ENCODE data around the gene BTBD17.
"Not testable (repeated sequence)": the region's sequence is repeated elsewhere in the genome, so short reads cannot be mapped to it uniquely, and the experiment has no call there.

The BTBD17 gene

GRCh38 chr17:74361230-74362068, at the start of gene BTBD17:
Gene BTBD17 (minus strand): TSS chr17:74361868. CDS start chr17:74361819, 49 bp downstream.
- no peak for DNase-seq (ENCODE audit: low read depth in 2 of 2, low spot score in 1 of 2)

DNA sequence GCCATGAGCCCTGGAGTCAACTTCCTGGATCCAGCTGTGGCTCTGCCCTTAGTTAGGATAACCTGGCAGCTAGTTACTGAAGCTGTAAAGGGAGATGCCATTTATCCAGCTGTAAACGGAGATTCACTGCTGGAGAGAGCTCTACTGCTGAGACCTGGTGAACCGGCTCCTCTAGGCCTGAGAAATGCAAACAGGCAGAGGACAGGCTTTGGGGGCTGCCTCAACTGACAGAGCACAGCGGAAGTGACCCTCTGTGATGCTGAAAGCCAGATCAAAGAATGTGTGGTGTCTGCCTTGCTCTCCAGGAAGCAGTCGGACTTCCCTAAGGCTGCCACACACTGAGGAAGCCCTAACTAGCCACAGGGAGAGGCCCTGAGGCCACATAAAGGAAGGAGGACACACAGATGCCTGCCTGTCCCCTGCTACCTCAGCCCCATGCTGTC, 48.4 kb upstream of the BTBD17 start:
- DNase-seq (ENCODE audit: low read depth in 2 of 2, low spot score in 1 of 2): no peak

GRCh38 chr17:74408815-74409214, 47.1 kb upstream of the BTBD17 start:
- DNase-seq (ENCODE audit: low read depth in 2 of 2, low spot score in 1 of 2): no peak

DNA sequence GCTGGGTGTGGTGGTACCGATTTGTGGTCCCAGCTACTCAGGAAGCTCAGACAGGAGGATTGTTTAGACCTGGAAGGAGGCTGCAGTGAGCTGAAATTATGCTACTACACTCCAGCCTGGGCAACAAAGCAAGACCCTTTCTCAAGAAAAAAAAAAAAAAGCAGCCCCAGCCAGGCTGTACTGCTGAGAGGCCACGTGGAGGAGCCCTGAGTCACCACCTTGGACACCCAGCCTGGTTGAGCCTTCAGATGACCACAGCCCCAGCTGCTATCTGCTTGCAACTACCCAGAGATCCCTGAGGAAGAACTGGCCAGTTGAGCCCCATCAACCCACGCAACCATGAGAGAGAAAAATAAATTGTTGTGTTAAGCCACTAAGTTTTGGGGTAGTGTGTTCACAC, 46.6 kb upstream of the BTBD17 start:
- no peak for DNase-seq (ENCODE audit: low read depth in 2 of 2, low spot score in 1 of 2)

DNA sequence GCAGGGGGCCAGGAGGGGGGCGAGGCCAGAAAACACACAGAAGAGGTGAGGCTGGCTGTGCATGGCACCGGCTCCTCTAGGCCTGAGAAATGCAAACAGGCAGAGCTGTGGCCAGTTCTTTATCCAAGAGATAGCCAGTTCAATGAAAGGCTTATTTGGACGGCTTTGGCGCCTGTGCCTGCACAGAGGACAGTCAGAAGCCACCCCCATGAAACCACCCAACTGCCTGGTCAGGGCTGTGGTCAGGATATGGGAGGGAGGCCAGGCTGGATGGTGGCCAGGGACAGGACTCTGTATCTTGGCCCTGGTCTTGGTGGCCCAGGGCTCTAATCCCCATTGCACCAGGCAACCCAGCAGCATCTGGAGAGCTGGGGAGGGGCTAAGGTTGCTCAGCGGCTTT, 45.7 kb upstream of the BTBD17 start:
- no peak for DNase-seq (ENCODE audit: low read depth in 2 of 2, low spot score in 1 of 2)

DNA sequence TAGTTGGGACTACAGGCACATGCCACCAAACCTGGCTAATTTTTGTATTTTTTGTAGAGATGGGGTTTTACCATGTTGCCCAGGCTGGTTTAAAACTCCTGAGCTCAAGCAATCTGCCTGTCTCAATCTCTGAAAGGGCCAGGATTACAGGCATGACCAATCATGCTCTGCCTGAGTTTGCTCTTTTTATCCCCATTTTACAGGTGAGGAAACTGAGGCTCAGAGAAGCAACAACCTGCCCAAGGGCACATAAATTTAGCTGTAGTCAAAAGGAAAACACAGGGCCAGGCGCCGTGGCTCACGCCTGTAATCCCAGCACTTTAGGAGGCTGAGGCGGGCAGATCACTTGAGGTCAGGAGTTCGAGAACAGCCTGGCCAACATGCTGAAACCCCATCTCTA, 43.6 kb upstream of the BTBD17 start:
- DNase-seq (ENCODE audit: low read depth in 2 of 2, low spot score in 1 of 2): not testable (repeated sequence)

DNA sequence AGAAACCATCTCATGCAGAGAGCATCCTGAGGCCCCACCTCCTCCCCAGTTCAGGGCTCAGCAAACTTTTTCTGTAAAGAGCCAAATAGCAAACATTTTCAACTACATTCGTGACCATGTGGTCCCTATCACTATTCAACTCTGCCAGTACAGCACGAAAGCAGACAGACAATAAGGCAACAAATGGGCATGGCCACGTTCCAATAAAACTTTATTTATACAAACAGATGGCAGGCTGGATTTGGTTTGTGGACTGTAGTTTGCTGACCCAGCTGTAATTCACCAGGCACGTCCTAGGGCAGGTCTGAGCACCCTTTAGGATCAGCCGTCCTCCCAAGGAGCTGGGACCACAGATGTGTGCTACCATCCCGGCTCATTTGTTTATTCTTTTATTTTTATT, 43.1 kb upstream of the BTBD17 start:
- no peak for DNase-seq (ENCODE audit: low read depth in 2 of 2, low spot score in 1 of 2)

DNA sequence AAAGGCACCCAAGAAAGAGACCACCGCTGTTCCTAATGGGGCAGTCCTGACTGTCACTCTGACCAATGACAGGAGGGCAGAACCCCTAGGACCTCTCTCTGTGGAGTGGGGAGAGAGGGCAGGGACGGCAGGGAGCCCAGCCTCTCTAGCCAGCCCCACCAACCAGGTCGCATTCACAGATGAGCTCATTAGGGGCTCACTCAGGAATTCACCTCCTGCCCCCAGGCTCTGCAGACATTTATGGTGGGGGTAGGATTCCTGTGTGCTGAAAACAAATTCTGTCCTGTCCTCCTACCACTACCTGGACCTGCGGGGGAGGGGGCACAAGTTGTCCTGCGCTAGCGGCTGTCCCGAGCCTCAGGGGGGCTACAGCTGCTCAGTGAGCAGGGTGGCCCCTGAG, 42.5 kb upstream of the BTBD17 start:
- DNase-seq (ENCODE audit: low read depth in 2 of 2, low spot score in 1 of 2): no peak

- no peak for DNase-seq (ENCODE audit: low read depth in 2 of 2, low spot score in 1 of 2)
Measured at GRCh38 chr17:74403512-74404137, 42.0 kb upstream of the BTBD17 start.

GRCh38 chr17:74402048-74402447, 40.4 kb upstream of the BTBD17 start:
- no peak for DNase-seq (ENCODE audit: low read depth in 2 of 2, low spot score in 1 of 2)

GRCh38 chr17:74396567-74396966, 34.9 kb upstream of the BTBD17 start:
- no peak for DNase-seq (ENCODE audit: low read depth in 2 of 2, low spot score in 1 of 2)

DNA sequence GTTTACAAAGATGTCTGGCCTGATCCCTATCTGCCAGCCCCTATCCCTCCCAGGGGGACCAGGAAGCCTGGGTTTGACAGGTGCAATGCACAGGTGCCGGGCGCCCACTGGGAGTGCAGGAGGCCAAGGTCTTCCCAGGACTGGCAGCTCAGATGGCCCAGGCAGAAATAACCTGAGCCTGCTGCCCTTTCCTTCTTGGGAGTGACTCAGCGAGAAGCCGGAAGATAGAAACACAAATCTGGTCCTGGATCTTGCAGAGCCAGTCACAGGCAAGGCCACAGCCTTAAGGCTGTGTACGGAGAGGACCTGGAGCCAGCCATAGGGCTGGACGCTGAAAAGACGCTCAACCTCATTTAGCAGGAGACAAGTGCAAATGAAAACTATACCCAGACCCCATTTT, 33.3 kb upstream of the BTBD17 start:
- no peak for DNase-seq (ENCODE audit: low read depth in 2 of 2, low spot score in 1 of 2)

DNA sequence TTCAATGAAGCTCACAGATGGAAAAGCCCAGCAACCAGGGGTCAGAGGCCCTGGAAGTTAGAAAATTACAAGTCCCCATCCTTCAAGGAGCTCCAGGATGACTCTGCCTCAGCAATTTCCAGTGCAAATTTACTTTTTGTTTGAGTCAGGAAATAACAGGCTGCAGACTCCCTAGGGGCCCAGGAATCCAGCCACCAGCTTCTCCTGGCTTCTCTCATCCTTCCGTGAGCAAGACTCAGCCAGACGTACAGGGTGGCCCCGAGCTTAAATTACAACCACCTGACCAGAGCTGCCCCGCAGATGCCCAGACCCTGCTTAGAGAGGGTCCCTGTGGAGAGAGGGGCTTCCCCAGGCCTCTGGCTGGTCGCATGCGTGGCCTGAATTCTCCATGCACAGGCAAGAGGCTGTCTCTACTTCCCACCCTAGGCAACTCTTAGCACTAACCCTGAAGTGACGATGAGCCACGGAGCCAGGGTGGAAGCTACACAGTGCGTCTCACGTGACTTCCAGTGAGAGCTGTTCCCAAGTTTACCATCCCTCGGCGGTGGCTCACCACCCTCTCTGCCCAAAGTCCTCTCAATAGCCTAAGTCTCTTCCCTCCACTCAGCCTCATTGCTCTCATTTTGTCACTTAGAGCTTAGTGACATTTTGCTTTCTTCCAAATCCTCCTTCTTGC, 32.7 kb upstream of the BTBD17 start:
- DNase-seq (ENCODE audit: low read depth in 2 of 2, low spot score in 1 of 2): no peak

DNA sequence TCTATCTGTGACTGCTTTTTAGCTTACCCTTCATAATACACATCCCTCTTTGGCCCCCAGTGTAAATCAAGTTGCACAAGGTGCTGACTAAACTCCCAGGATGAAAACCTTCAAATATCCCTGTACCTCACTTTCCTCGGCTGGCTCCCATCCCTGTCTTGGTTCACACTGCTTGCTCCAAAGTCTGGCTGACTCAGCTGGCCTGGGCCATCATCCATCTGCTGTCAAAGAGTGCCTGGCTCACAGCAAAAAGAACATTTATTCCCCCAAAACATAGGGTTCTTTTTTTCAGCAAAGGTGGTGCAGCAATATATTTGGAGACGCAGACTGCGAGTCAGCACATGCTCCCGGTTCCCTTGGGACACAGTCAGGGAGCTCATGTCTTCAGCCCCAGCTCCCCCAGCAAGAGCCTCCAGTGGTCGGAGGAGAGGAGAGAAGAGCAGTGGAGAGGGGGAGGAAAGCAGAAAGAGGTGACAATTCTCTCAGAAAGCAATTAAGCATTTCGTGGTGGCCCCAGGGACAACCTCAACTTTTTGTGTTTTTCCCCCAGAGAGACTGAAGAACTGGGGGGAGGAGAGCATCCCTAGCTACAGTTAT, 31.8 kb upstream of the BTBD17 start:
- DNase-seq (ENCODE audit: low read depth in 2 of 2, low spot score in 1 of 2): no peak

DNA sequence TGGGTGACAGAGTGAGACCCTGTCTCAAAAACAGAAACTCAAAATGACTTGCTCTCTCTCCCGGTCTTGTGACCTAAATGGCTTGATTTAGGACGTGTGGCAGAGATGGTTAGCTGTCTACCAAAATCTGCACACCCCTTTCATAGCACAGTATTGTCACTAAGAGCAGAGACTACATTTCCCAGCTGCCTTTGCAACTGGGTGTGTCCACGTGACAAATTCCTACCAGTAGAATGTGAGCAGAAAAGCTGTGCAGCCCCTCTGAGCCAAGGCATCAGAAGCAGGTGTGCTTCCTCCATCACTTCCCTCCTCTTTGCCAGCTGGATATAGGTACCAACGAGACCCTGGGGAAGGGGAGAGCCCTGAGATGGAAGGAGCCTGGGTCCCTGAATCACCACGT, 31.2 kb upstream of the BTBD17 start:
- no peak for DNase-seq (ENCODE audit: low read depth in 2 of 2, low spot score in 1 of 2)

- DNase-seq (ENCODE audit: low read depth in 2 of 2, low spot score in 1 of 2): no peak
Measured at GRCh38 chr17:74391771-74392170, 30.1 kb upstream of the BTBD17 start.

DNA sequence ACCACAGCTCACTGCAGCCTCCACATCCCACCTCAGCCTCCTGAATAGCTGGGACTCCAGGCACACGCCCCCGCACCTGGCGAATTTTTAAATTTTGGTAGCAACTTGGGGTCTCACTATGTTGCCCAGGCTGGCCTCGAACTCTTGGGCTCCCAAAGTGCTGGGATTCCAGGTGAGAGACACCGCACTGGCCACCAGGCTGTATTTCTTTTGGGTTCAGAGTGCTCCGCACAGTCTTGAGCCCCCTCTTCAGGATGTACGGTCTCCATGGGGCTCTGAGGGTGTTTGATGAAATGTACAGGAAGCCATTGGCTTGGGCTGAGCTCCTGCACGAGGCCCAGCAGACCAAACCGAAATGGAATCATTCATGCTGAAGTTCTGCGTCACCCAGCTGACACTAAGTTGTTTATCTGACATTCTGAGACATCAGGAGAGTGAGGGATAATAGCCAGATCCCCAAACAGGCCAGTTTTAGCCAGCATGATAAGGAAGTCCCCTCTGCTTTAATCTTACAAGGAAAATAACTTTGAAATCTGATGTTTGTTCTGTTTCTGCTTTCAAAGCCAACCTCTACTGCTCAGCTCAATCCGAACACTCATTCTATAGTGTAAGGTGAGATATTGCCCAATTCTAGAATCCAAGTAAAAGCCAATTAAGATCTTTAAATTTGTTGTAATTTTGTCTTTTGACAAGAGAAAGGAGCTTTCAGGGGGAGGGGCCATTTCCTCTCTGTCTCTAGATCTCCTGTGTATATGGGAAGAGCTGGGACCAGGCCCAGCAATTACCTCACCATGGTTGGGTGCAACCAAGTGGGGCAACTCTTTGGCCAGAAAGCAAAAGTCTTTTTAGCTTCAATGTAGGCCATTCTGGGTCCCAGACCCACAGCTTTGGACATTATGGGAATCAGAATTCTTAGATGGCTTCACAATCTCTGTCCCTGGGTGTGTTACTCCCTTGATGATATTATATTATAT, 29.3 kb upstream of the BTBD17 start:
- DNase-seq (ENCODE audit: low read depth in 2 of 2, low spot score in 1 of 2): no peak

- DNase-seq (ENCODE audit: low read depth in 2 of 2, low spot score in 1 of 2): no peak
Measured at GRCh38 chr17:74389937-74390679, 28.4 kb upstream of the BTBD17 start.

DNA sequence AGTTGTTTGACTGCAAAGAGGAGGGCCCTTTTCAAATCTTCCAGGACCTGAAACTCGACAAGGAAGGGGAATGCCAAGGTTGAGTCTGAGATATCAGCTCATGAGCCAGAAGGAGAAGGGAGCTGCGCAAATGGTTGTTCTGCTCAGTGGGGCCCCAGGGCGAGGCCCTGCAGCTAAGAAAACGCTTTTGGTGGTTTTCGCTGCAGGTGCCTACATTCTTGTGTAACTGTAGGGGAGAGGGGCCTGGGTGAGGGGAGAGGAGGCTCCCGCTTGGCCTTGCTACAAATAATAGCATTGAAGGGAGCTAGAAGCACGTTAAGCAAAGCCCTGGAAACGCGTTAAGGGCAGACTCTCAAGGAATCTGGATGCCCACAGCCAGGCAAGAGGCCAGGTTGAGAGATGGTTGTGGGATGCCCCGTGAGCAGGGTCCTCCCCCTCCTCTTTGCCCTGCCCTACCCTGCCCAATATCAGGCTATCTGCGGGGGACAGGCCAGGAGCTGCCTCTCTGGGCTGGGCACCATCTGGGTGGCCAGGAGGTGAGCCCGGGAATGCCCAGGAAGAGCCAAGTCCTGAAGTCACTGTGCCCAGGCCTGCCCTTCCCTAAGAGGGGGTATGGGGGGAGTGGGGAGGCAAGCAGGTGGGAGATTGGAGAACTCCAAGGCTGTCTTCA, 27.6 kb upstream of the BTBD17 start:
- no peak for DNase-seq (ENCODE audit: low read depth in 2 of 2, low spot score in 1 of 2)
